ENCODE data around the gene GPR39. TPM values are rescaled to one million over a fixed set of nuclear protein-coding genes. Genes with fewer than 3 reads are reported as not detected.

GPR39 gene
- total and polyA plus RNA-seq, 12 donors = 0.04 TPM; not detected in 11

GRCh38 chr2:132617989-132618388 is 201.4 kb downstream of the GPR39 start:
- no peak for ATAC-seq
- 61 to 75% methylated on average over 3 of the region's 3 CpGs for WGBS, 2 donors
- intact Hi-C loops (cut with DNase I) = no loop called here

DNA sequence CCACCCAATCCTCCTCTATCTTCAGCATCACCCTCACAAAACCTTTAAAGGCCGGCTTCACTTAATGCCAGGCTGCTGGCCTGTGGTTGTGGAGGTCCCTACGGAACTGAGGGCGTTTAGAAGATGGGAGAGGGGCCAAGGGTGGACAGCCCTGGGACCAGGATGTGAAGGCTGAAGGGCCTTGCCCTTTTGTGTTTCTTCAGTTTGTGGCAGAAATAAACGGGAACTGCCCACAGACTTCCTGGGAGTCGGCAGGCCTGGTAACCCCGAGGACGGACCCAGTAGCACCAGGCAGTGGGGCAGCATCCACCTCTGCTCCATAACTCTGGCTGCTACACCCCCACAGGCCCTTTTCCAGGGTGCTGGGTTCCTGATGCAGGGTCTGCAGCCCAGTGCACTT is 202.1 kb downstream of the GPR39 start:
- H3K4me1 ChIP-seq = peaks cover 0 to 8% (median 0%) of the 10 kb centered on the region in 9 donors
- peaks cover 0 to 11% (median 0%) of the 10 kb centered on the region in 7 donors for H3K27me3 ChIP-seq
- intact Hi-C loops (cut with DNase I) = no loop called here
- H3K4me3 ChIP-seq = no peak overlapping the region
- H3K36me3 ChIP-seq = no peaks in the 10 kb centered on the region
- no peak overlapping the region for H3K27ac ChIP-seq
- no peaks in the 10 kb centered on the region for H3K9me3 ChIP-seq
- WGBS, 2 donors = 76 to 86% methylated on average over 7 of the region's 7 CpGs
- DNase-seq (no peak), ATAC-seq (no peak)
- TF ChIP-seq, protein P1, sequence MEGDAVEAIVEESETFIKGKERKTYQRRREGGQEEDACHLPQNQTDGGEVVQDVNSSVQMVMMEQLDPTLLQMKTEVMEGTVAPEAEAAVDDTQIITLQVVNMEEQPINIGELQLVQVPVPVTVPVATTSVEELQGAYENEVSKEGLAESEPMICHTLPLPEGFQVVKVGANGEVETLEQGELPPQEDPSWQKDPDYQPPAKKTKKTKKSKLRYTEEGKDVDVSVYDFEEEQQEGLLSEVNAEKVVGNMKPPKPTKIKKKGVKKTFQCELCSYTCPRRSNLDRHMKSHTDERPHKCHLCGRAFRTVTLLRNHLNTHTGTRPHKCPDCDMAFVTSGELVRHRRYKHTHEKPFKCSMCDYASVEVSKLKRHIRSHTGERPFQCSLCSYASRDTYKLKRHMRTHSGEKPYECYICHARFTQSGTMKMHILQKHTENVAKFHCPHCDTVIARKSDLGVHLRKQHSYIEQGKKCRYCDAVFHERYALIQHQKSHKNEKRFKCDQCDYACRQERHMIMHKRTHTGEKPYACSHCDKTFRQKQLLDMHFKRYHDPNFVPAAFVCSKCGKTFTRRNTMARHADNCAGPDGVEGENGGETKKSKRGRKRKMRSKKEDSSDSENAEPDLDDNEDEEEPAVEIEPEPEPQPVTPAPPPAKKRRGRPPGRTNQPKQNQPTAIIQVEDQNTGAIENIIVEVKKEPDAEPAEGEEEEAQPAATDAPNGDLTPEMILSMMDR (IDR thresholded peaks at IDR 0.05) = no peak

More at GRCh38 chr2:132617989-132618388, 201.4 kb downstream of the GPR39 start:
- no peaks in the 10 kb centered on the region for H3K9me3 ChIP-seq
- H3K27ac ChIP-seq = no peak overlapping the region
- no peak for DNase-seq
- TF ChIP-seq, protein P1 (IDR thresholded peaks at IDR 0.05) = no peak
- H3K27me3 ChIP-seq = peaks cover 0 to 12% (median 0%) of the 10 kb centered on the region in 7 donors
- peaks cover 0 to 7% (median 0%) of the 10 kb centered on the region in 9 donors for H3K4me1 ChIP-seq
- no peak overlapping the region for H3K4me3 ChIP-seq
- H3K36me3 ChIP-seq = no peaks in the 10 kb centered on the region

GRCh38 chr2:132620115-132620514 is 203.5 kb downstream of the GPR39 start:
- no peak for ATAC-seq
- Histone ChIP-seq H3K4me1 (peaks cover 0 to 11% (median 0%) of the 10 kb centered on the region in 9 donors), H3K4me3 (no peak overlapping the region), H3K27me3 (peaks cover 0 to 8% (median 0%) of the 10 kb centered on the region in 7 donors), H3K9me3 (no peaks in the 10 kb centered on the region), H3K27ac (no peak overlapping the region), H3K36me3 (no peaks in the 10 kb centered on the region)
- DNase-seq = no peak
- TF ChIP-seq, protein P1 (IDR thresholded peaks at IDR 0.05) = no peak
- intact Hi-C loops (cut with DNase I) = no loop called here
- WGBS, 2 donors = 62 to 72% methylated on average over 2 of the region's 2 CpGs

- Histone ChIP-seq H3K27me3 (peaks cover 0 to 6% (median 0%) of the 10 kb centered on the region in 7 donors), H3K4me3 (no peak overlapping the region), H3K4me1 (peaks cover 0 to 11% (median 0%) of the 10 kb centered on the region in 9 donors), H3K36me3 (no peaks in the 10 kb centered on the region), H3K9me3 (no peaks in the 10 kb centered on the region), H3K27ac (no peak overlapping the region)
- ATAC-seq (peak in 5 of 8 donors; percentile 56 to 83 (median 72)), DNase-seq (no peak)
- whole genome bisulfite sequencing, 2 donors = 45 to 46% methylated on average over 8 of the region's 8 CpGs
- intact Hi-C loops (cut with DNase I) = no loop called here
- TF ChIP-seq, protein P1 (IDR thresholded peaks at IDR 0.05) = no peak
Measured at GRCh38 chr2:132621131-132621875, 204.7 kb downstream of the GPR39 start.

Measured in heart right ventricle (tissue), 16 donors.